Neuron (in vitro differentiated cells): Measurements from ENCODE around the gene GJD4.
A peak's percentile ranks its signal among the peaks of the same experiment; 100 is the strongest.

Experiments
- H2AFZ ChIP-seq: one replicate; pipeline ENCODE4 v1.6.1; 2013; ENCODE audit warnings: low read depth, mild to moderate bottlenecking, inconsistent platforms, low read length, moderate library complexity
- H3K27me3 ChIP-seq: one replicate; pipeline ENCODE4 v1.6.1; 2013; ENCODE audit warnings: low read length; ENCODE audit not compliant: insufficient read depth
- H3K36me3 ChIP-seq: one replicate; pipeline ENCODE4 v1.6.1; 2013; ENCODE audit warnings: low read length; ENCODE audit not compliant: insufficient read depth
- H3K4me1 ChIP-seq: one replicate; pipeline ENCODE4 v1.6.1; 2013; ENCODE audit warnings: low read length; ENCODE audit not compliant: insufficient read depth
- H3K4me3 ChIP-seq: 2 replicates; pipeline ENCODE4 v1.5.1; 2013; ENCODE audit warnings: mild to moderate bottlenecking, low read length, moderate library complexity
- H3K9me3 ChIP-seq: one replicate; pipeline ENCODE4 v1.6.1; 2013; ENCODE audit warnings: low read length

Gene GJD4

GRCh38 chr10:35639021-35639727 lies 34.0 kb downstream of the GJD4 start:
- Histone ChIP-seq H3K4me1 (peaks cover 22% of the 10 kb centered on the region), H3K4me3 (no peak overlapping the region), H3K9me3 (peaks cover 5% of the 10 kb centered on the region), H3K36me3 (no peaks in the 10 kb centered on the region), H3K27me3 (peaks cover 29% of the 10 kb centered on the region), H2AFZ (no peak overlapping the region)

DNA sequence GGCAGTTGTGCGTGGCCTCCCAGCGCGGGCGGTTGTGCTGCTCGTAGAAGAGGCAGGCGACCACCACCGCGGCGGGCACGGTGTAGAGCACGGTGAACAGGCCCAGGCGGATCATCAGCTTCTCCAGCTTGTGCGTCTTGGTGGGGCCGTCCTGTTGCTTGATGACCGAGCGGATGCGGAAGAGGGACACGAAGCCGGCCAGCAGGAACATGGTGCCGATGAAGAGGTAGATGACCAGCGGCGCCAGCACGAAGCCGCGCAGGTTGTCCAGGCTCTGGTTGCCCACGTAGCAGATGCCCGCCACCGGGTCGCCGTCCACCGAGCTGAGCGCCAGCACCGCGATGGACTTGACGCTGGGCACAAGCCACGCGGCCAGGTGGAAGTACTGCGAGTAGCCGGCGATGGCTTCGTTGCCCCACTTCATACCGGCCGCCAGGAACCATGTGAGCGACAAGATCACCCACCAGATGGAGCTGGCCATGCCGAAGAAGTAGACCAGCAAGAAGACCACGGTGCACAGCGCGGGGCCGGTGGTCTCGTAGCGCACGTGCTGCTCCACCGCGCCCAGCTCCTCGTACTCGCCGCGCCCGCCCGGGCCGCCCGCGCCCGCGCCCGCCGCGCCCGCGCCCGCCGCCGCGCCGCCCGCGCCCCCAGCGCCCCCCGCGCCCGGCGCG lies 34.7 kb downstream of the GJD4 start:
- H3K27me3 ChIP-seq = peaks cover 36% of the 10 kb centered on the region
- H3K4me3 ChIP-seq = peak overlapping the region; percentile 38
- peaks cover 22% of the 10 kb centered on the region for H3K4me1 ChIP-seq
- peaks cover 5% of the 10 kb centered on the region for H3K9me3 ChIP-seq
- no peak overlapping the region for H2AFZ ChIP-seq
- no peaks in the 10 kb centered on the region for H3K36me3 ChIP-seq

DNA sequence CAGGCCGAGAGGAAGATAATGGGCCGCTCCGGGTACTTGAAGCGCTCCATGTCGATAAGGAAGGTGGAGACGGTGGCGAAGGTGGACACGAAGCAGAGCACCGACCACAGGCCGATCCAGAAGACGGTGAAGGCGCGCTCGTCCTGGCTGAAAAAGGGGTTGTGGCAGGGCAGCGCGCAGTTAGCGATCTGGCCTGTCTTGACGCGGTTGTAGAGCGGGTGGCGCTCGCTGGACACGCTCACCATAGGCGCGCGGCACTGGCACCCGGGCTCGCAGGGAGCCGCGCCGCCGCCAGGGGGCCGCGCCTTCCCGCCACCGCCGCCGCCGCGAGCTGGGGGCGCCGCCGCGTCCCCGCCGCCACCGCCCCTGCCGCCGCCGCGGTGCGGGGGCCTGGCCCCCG lies 35.3 kb downstream of the GJD4 start:
- Histone ChIP-seq H3K4me3 (peak overlapping the region; percentile 38), H3K27me3 (peaks cover 40% of the 10 kb centered on the region), H3K9me3 (peaks cover 5% of the 10 kb centered on the region), H2AFZ (no peak overlapping the region), H3K4me1 (peaks cover 22% of the 10 kb centered on the region), H3K36me3 (no peaks in the 10 kb centered on the region)

- Histone ChIP-seq H3K9me3 (peaks cover 5% of the 10 kb centered on the region), H2AFZ (peak overlapping the region; percentile 98), H3K27me3 (peaks cover 43% of the 10 kb centered on the region), H3K4me1 (peaks cover 22% of the 10 kb centered on the region), H3K4me3 (peak overlapping the region; percentile 39), H3K36me3 (no peaks in the 10 kb centered on the region)
Measured at GRCh38 chr10:35640951-35641675, 36.0 kb downstream of the GJD4 start.

DNA sequence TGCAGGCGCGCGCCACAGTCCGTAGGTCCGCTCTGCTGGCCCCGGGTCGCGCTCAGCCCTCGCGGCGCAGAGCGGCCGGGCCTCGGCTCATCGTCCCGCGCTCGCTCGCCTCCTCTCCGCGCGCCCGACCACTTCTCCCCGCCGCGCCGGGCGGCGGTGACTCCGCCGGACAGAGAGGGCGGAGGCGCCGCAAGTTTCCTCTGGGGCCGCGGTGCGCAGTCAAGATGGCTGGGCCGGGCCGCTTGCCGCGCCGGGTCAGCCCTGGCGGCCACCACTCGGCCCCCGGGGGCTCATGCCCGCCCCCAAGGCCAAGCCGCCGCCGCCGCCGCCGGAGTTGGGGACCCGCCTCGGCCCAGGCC lies 36.5 kb downstream of the GJD4 start:
- Histone ChIP-seq H3K27me3 (peaks cover 43% of the 10 kb centered on the region), H3K4me1 (peaks cover 21% of the 10 kb centered on the region), H3K9me3 (peaks cover 5% of the 10 kb centered on the region), H2AFZ (peak overlapping the region; percentile 98), H3K4me3 (peak overlapping the region; percentile 39), H3K36me3 (no peaks in the 10 kb centered on the region)

DNA sequence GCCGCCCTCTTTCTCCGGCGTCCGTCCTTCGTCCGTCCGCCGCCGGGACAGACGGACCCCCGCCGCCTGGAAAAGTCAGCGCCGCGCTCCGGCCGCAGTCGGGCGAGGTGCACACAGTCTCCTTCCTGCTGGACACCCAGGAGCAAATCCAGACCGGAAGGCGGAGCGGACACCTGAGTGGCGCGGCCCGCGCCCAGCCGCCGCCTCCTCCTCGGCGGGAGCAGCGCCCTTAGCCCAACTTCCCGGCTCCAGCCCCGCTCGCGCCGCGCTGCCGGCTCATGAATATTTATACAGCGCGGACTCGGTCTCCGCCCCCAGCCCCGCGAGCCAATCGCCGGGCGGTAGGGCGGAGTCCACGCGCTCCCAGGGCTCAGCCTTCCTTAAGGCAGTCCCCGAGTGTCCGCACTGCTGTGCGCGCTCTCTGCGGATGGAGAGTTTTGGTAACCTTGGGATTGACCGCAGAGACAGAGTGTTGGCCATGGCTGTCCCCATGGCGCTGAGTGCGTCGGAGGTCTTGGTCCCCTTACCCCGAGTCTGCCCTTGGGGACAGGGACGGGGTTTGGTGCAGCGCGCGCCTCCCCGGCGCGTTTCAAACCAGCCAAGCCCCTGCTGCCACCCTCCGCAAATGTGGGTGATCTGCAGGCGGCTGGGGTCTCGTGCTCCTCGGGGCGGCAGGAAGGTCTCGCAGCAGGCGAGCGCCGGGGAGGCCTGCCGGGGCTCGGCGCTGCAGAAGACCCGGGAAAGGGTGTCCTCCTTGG lies 37.1 kb downstream of the GJD4 start, which contains the start of gene FZD8:
TSS of gene FZD8 (minus strand) at position 262 of the 758 bp plus-strand sequence. CDS start 867 bp downstream, outside the sequence.
- Histone ChIP-seq H3K4me1 (peaks cover 16% of the 10 kb centered on the region), H3K27me3 (peaks cover 47% of the 10 kb centered on the region), H2AFZ (peak within 1 kb of the TSS; percentile 98), H3K36me3 (no peaks in the 10 kb centered on the region), H3K4me3 (peak within 1 kb of the TSS; percentile 39), H3K9me3 (peaks cover 6% of the 10 kb centered on the region)

GRCh38 chr10:35642793-35643114 lies 37.6 kb downstream of the GJD4 start:
- no peaks in the 10 kb centered on the region for H3K36me3 ChIP-seq
- peak overlapping the region; percentile 98 for H2AFZ ChIP-seq
- H3K27me3 ChIP-seq = peaks cover 45% of the 10 kb centered on the region

GRCh38 chr10:35643151-35644049 lies 38.3 kb downstream of the GJD4 start:
- Histone ChIP-seq H3K9me3 (peaks cover 9% of the 10 kb centered on the region), H3K4me3 (peak overlapping the region; percentile 21), H3K4me1 (peaks cover 10% of the 10 kb centered on the region), H3K27me3 (peaks cover 39% of the 10 kb centered on the region), H3K36me3 (no peaks in the 10 kb centered on the region), H2AFZ (peak overlapping the region; percentile 98)

More at GRCh38 chr10:35642793-35643114, 37.6 kb downstream of the GJD4 start:
- peaks cover 11% of the 10 kb centered on the region for H3K4me1 ChIP-seq
- peaks cover 9% of the 10 kb centered on the region for H3K9me3 ChIP-seq
- H3K4me3 ChIP-seq = peak overlapping the region; percentile 39

- H3K36me3 ChIP-seq = no peaks in the 10 kb centered on the region
- H3K27me3 ChIP-seq = peaks cover 36% of the 10 kb centered on the region
- no peak overlapping the region for H3K4me3 ChIP-seq
- peaks cover 9% of the 10 kb centered on the region for H3K9me3 ChIP-seq
- H2AFZ ChIP-seq = peak overlapping the region; percentile 98
- H3K4me1 ChIP-seq = peaks cover 10% of the 10 kb centered on the region
Measured at GRCh38 chr10:35644050-35644950, 39.2 kb downstream of the GJD4 start.

- Histone ChIP-seq H3K9me3 (peaks cover 4% of the 10 kb centered on the region), H3K27me3 (peaks cover 6% of the 10 kb centered on the region), H2AFZ (no peak overlapping the region), H3K36me3 (no peaks in the 10 kb centered on the region), H3K4me1 (no peaks in the 10 kb centered on the region), H3K4me3 (no peak overlapping the region)
Measured at GRCh38 chr10:35650894-35651293, 45.8 kb downstream of the GJD4 start.

DNA sequence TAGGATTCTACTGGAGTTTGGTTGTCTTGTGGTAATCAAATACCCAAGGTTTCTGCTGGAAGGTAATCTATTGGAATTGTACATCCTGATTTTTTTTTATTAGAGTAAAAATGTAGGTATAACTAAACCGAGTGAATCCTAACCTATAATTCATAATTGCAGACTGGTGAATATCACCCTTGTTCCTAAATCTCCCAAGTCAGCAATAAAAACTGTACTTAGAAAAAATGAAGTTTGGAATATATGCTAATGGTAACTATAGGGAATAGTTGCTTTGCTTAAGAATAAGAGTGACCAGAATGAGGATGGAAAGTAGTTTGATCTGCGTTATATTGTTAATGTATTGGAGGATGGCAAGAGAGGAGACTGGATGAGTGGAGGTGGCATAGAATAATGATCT lies 47.7 kb downstream of the GJD4 start:
- Histone ChIP-seq H3K4me3 (no peak overlapping the region), H3K9me3 (no peaks in the 10 kb centered on the region), H3K4me1 (no peaks in the 10 kb centered on the region), H3K27me3 (no peaks in the 10 kb centered on the region), H2AFZ (no peak overlapping the region), H3K36me3 (no peaks in the 10 kb centered on the region)
